IPS-NIHi7 (cell line): ENCODE data around the gene LRP11.
"Not testable (repeated sequence)": the region's sequence is repeated elsewhere in the genome, so short reads cannot be mapped to it uniquely, and the experiment has no call there.

Source experiments
- DNase-seq: peaks from one replicate; pipeline ENCODE4 v3.0.0; 2012; ENCODE audit warnings: mixed read lengths; ENCODE audit errors: extremely low spot score

Gene LRP11

GRCh38 chr6:149869275-149869892, 5.2 kb upstream of the LRP11 start:
- DNase-seq, result no peak

GRCh38 chr6:149867876-149868640, 3.9 kb upstream of the LRP11 start:
- peak; percentile 65 for DNase-seq

- peak; percentile 42 for DNase-seq
Observed at GRCh38 chr6:149864578-149865535, 698 bp upstream of the LRP11 start.

- DNase-seq, result peak; percentile 65
Observed at GRCh38 chr6:149862922-149863697, 1.0 kb downstream of the LRP11 start.

DNA sequence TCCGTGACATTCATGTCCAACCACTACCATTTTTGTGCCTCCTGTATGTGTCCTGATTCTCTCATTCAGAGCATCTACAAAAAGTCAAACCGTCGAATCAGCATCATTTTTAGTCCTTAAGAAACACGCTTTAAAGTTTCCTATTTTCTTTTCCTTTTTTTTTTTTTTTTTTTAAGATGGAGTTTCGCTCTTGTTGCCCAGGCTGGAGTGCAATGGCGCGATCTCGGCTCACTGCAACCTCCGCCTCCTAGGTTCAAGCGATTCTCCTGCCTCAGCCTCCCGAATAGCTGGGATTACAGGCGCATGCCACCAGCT, 1.8 kb downstream of the LRP11 start:
- not testable (repeated sequence) for DNase-seq

DNA sequence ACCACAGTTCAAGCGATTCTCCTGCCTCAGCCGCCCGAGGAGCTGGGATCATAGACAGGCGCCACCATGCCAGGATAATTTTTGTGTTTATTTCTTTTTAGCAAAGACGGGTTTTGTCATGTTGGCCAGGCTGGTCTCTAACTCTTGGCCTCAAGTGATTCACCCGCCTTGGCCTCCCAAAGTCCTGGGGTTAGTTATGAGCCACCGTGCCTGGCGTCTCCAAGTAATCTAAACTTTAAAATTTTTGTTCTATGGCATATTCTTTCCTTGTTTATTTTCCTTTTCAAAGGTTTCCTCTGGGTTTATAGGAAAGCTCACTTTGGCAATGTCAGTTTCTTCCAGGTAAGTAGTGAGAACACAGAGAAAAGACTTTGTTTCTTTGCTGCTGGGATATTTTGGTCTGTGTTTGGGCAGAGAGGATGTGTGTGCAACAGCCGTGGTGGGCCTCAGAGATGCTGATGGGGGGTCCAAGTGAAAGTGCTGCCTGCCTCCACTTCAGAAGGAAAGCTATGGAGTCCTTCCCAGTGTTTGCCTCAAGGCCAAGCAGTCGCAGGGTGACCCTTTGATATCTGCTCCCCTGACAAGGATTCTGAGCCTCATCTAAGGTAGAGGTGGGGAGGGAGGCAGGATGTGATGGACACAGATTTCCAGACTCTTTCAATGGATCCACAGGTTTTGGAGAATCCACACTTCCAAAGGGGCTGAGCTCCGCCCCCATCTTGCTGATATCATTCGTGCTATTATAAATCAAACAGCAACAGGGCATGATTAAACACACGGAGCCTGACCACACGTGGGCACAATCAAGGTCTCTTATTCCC, 2.3 kb downstream of the LRP11 start:
- no peak for DNase-seq

DNA sequence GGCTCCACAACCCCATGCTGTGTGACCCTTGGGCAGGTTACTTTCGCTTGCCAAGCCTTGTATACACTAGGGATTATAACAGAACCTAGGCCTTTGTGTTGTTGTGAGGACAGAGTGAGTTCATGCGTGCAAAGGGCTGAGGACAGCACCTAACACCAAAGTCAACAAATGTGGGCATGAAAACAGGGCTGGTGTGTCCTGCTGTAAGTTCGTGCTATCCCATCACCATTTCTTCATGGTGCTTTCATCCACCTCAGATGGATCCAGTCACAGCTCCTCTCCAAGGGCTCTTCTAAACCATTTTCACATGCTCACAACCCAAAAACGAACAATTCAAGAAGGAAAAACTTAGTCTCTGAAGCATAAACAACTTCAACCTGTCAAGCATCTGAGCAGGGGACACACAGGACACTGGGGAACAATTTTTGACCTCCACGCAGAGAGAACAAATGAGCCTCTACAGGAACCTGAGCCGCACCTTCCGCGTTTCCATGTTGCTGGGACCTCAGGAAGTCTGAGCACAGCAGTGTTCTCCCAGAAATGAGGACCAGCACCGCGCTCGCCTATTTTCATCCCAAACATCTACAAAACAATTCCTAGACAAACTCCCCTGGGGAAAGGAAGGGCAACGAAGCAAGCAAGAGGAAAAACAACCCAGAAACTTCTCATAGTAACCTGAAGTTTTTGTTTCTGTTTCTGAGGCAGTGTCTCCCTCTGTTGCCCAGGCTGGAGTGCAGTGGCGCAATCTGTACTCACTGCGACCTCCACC, 3.1 kb downstream of the LRP11 start:
- DNase-seq, result no peak

DNA sequence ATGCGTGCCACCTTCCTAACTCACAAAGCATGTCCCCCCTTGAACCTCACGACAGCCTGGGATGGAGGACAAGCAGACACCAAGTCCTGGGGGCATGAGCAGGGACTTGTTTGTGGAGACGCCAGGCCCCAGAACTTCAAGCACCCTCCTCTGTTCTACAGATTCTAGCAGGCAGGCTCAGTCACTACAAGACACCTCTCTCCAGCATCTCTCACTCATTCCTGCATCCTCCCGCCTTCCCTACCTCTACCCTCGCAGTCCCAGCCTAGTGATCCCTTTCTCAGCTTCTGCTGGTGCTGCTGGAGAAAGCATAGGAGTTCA, 3.7 kb downstream of the LRP11 start:
- no peak for DNase-seq

DNA sequence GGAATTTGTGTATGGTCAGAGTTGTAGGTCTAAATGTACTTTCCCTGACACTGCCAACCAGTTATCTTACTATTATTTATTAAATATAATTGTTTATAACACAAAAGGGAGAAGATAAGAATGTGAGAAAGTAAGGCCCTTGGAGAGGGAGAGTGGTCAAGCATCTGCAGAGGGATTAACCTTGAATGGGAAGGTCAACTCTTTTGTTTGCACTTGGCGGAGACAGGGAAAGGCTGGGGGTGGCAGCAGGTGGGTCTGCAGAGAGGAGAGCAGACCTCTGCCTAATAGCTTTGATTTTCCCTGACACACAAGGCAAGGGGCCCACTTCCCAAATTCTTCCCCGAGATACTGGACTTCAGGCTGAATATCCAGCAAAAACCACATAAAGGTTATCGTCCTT, 4.2 kb downstream of the LRP11 start:
- DNase-seq, result no peak

DNA sequence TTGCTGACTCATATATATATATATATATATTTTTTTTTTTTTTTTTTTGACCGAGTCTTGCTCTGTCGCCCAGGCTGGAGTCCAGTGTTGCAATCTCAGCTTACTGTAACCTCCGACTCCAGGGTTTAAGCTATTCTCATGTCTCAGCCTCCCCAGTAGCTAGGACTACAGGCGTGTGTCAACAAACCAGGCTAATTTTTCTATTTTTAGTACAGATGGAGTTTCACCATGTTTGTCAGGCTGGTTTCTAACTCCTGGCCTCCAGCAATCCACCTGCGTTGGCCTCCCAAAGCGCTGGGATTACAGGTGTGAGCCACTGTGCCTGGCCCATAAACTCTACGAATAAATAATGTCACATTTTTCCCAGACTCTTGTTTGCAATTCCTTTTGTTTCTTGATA, 4.8 kb downstream of the LRP11 start:
- DNase-seq, result no peak

GRCh38 chr6:149857541-149857940, 6.6 kb downstream of the LRP11 start:
- DNase-seq, result no peak

DNA sequence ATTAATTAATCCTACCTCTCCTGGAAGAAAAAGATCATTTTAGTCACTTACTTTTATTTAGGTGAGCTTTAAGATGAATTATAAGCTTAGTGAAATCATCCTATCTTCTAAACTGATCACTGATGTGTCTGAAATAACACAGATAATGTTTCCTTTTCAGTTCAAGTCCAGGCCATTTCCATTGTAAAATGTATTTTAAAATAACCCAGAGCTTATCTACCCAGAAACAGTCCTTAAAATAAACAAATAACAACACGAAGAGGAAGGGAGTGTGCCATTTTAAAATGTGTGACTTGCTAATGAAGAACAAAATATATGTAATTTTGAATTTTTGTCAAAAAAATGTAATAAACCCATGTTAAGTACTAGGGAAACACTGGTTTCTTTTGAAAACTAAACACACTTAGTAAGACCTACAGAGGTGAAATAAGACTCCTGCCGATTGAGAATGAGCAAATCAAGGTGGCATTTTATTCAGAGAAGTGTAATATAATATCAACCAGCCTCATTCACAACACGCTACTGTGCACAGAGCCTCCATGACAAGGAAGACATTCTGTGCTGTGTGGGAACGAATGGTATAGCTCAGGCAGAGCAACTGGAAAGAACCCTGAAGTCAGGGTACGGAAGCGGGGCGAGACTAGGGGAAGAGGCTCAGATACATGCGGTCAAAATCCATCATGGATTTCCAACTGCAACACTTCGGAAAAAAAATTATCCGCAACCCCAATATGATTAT, 7.7 kb downstream of the LRP11 start:
- no peak for DNase-seq

- DNase-seq, result no peak
Observed at GRCh38 chr6:149855741-149856140, 8.4 kb downstream of the LRP11 start.

DNA sequence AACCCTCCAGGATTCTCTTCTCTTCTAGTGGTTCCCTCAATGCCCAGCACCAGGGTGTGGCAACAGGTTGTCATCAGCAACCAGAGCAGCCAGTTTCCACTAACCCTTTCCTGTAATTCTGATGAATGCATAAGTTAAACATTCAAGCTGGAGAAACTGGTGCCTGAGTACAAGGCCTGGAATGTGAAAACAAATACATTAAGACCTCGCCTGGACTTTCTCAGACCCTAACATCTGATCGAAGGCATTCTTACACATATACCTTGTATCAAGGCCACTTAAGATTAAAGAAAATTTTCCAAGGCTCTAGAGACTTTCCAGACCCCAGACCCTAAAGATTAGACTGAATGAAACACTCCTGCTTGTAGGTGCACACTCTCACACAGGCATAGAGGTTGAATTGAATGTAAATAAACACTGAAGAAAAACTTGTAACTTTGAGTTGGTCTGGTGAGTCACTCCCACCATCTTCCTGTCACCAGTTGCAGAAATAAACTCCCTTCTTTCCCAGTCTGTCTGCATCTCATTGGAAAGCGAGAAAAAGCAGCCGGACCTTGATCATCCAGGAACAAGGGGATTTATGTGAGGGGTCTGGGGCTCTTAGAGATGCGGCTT, 9.0 kb downstream of the LRP11 start:
- DNase-seq, result no peak

DNA sequence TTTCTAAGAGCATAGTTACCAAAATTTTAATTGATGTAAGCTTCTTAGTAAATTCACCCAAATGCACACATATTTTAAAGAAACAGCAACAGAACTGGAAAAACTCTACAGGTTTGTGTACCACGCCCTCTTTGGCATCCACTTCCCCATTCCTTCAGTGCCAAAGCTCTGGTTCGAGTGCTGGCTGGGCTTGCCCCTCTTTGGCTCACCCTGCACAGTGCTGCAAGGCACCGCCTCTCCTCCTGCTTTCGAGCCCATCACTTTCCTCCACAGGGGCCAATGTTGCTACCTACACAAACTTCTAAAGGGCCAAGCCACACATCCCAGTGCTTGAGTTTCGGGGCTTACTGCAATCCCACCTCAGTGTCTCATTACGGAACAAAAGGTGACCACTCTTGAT, 9.6 kb downstream of the LRP11 start:
- no peak for DNase-seq

GRCh38 chr6:149854017-149854416, 10.1 kb downstream of the LRP11 start:
- DNase-seq, result not testable (repeated sequence)

DNA sequence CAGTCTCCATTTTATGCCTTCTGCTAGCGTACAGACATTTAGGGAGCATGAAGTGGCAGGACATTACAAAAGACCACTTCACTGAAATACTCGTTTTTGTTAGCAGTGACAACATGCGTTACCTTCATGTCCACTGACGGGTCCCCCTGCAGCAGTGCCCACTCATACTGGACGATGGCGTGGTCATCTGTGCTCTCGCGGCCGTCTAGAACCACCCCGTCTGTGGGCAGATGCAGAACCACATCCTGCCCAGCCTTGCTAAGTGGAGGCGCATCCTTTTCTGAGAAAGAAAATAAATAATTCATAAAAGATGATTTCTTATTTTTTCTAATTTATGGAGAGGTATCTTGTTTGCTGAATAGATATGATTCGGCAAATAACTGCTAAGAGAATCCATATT, 11.3 kb downstream of the LRP11 start:
- no peak for DNase-seq

DNA sequence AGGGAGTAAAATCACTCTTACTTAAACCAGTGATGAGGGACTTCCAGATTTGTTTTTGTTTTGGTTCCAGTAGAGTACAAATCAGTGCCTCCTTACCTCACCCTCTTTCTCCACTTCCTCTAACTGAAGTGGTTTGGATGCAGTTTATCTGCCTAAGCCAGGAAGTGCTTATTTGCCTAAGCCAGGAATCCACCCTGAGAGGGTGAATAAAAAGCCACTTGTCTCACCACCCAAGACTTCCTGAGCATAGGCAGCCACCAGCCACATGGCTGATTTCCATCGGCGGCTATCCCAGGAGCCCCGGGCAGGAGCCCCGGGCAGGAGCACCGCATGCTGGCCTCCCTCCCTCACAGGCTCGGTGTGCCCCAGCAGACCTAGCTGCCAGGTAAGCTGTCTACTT, 12.0 kb downstream of the LRP11 start:
- DNase-seq, result no peak

GRCh38 chr6:149851461-149852110, 12.6 kb downstream of the LRP11 start:
- no peak for DNase-seq
